Measurements from ENCODE around the gene MAPK4. TPM values are rescaled to one million over a fixed set of nuclear protein-coding genes. Genes with fewer than 3 reads are reported as not detected.

Gene MAPK4
- total RNA-seq, 1 experiment from 2014 or later, result 4.2 TPM

GRCh38 chr18:50679056-50679455 lies 119.2 kb downstream of the MAPK4 start:
- Mint-ChIP-seq H3K27ac (no peak overlapping the region), H3K36me3 (peaks cover 11% of the 10 kb centered on the region)
- TF ChIP-seq JUN (CRISPR knock-in tag; IDR thresholded peaks at IDR 0.05) (no peak), ZSCAN18 (CRISPR knock-in tag; IDR thresholded peaks at IDR 0.05) (no peak), HMGXB4 (CRISPR knock-in tag; IDR thresholded peaks at IDR 0.05) (no peak), ZNF138 (CRISPR knock-in tag; conservative IDR thresholded peaks at IDR 0.05) (no peak), GABPB1 (CRISPR knock-in tag; IDR thresholded peaks at IDR 0.05) (no peak), ERG (CRISPR knock-in tag; IDR thresholded peaks at IDR 0.05) (no peak), FOXP1 (CRISPR knock-in tag; IDR thresholded peaks at IDR 0.05; ENCODE audit: borderline replicate concordance) (no peak), ZNF219 (CRISPR knock-in tag; IDR thresholded peaks at IDR 0.05; ENCODE audit: borderline replicate concordance) (no peak), RORB (CRISPR knock-in tag; IDR thresholded peaks at IDR 0.05) (no peak), NR3C1 (CRISPR knock-in tag; conservative IDR thresholded peaks at IDR 0.05; ENCODE audit: low read depth) (no peak), NR2C2 (CRISPR knock-in tag; IDR thresholded peaks at IDR 0.05) (no peak)

GRCh38 chr18:50679656-50680055 lies 119.8 kb downstream of the MAPK4 start:
- TF ChIP-seq SP1 (CRISPR knock-in tag; conservative IDR thresholded peaks at IDR 0.05), result no peak
- TF ChIP-seq SOX15 (CRISPR knock-in tag; IDR thresholded peaks at IDR 0.05), result no peak
- TF ChIP-seq NFE2L1 (CRISPR knock-in tag; IDR thresholded peaks at IDR 0.05), result no peak
- TF ChIP-seq AR (CRISPR knock-in tag; IDR thresholded peaks at IDR 0.05), result no peak
- no peak for TF ChIP-seq FOXP4 (CRISPR knock-in tag; IDR thresholded peaks at IDR 0.05)
- no peak for TF ChIP-seq ZBTB21 (CRISPR knock-in tag; IDR thresholded peaks at IDR 0.05; ENCODE audit: borderline replicate concordance)
- TF ChIP-seq JAZF1 (CRISPR knock-in tag; IDR thresholded peaks at IDR 0.05), result no peak
- no peak for TF ChIP-seq ZNF317 (CRISPR knock-in tag; IDR thresholded peaks at IDR 0.05; ENCODE audit: borderline replicate concordance, low read depth)
- no peak for TF ChIP-seq KAT7 (CRISPR knock-in tag; IDR thresholded peaks at IDR 0.05; ENCODE audit: borderline replicate concordance)
- TF ChIP-seq IRF2 (CRISPR knock-in tag; IDR thresholded peaks at IDR 0.05; ENCODE audit: borderline replicate concordance, low read depth), result no peak
- TF ChIP-seq ELF4 (CRISPR knock-in tag; IDR thresholded peaks at IDR 0.05; ENCODE audit: low read depth), result no peak
- H3K36me3 Mint-ChIP-seq, result peaks cover 11% of the 10 kb centered on the region
- no peaks in the 10 kb centered on the region for H3K27me3 Mint-ChIP-seq (ENCODE audit: low read depth)
- peaks cover 4% of the 10 kb centered on the region; the same call in 1 of the 2 replicates for H3K4me1 Mint-ChIP-seq
- no peak overlapping the region for H3K27ac Mint-ChIP-seq
- ChIA-PET POLR2A (no interaction called here), CTCF (interaction anchor here (1.4 kb wide), 1 partner anchor 17 kb away, joined by 4 read pairs; no protein-coding TSS in a partner anchor)
- no peak overlapping the region for H3K4me3 Mint-ChIP-seq
- H3K9me3 Mint-ChIP-seq, result peaks cover 37% of the 10 kb centered on the region
- DNase-seq (ENCODE audit: low spot score) (no peak), ATAC-seq (no peak)

More at GRCh38 chr18:50679056-50679455, 119.2 kb downstream of the MAPK4 start:
- POLR2A ChIA-PET, result no interaction called here
- Mint-ChIP-seq H3K27me3 (ENCODE audit: low read depth) (no peaks in the 10 kb centered on the region), H3K4me3 (no peak overlapping the region), H3K9me3 (peaks cover 37% of the 10 kb centered on the region), H3K4me1 (peaks cover 4% of the 10 kb centered on the region; the same call in 1 of the 2 replicates)
- ATAC-seq (no peak), DNase-seq (ENCODE audit: low spot score) (no peak)
- CTCF ChIA-PET, result interaction anchor here (0.7 to 1.4 kb wide), 3 partner anchors 17 to 34 kb away, joined by 3 to 4 read pairs (median 3); no protein-coding TSS in a partner anchor
